GM12878 (cell line): ENCODE measurements around the gene DENND6B. TPM values are rescaled to one million over a fixed set of nuclear protein-coding genes. Genes with fewer than 3 reads are reported as not detected.
"Not testable (repeated sequence)": the region's sequence is repeated elsewhere in the genome, so short reads cannot be mapped to it uniquely, and the experiment has no call there.

Source experiments
- ATAC-seq: fragments of 200-7000 bp; cut with Tn5 transposase; 3 replicates; pipeline ENCODE4 v1.9.1; 2020; ENCODE audit warnings: mild to moderate bottlenecking, moderate library complexity
- BruUV-seq: library from RNA; stranded (reverse); fragments of 400-500 nt; replicated peaks from 2 replicates; lab custom pipeline; 2021; lab: Mats Ljungman, UMichigan
- CTCF ChIA-PET: fragments of 300-600 bp; sonication (Branson Sonifier 250); formaldehyde crosslinking; extraction: SDS; loops from one replicate; lab custom pipeline; 2021; ENCODE audit warnings: inconsistent platforms; lab: Yijun Ruan, JAX
- POLR2A ChIA-PET: fragments of 350-600 bp; formaldehyde crosslinking; extraction: SDS; loops from one replicate; lab custom pipeline; 2021; ENCODE audit warnings: inconsistent platforms; lab: Charles Lee
- RAD21 ChIA-PET: fragments of 300-600 bp; sonication (Branson Sonifier 250); formaldehyde crosslinking; loops from one replicate; lab custom pipeline; 2023; ENCODE audit warnings: antibody characterized with exemption; ENCODE audit not compliant: unreplicated experiment; lab: Charles Lee
- SMC1A ChIA-PET: fragments of 300-600 bp; sonication (Branson Sonifier 250); formaldehyde crosslinking; loops from one replicate; lab custom pipeline; 2023; ENCODE audit not compliant: unreplicated experiment, uncharacterized antibody; lab: Charles Lee
- DNase-seq: peaks from one replicate; pipeline ENCODE4 v3.0.0-alpha.2; 2011; ENCODE audit warnings: low read depth, low spot score
- FAIRE-seq: peaks from 3 replicates; lab custom pipeline; 2011; peaks lifted over from hg19 to GRCh38; lab: Jason Lieb, UNC
- H2AFZ ChIP-seq: 2 replicates; pipeline ENCODE4 v1.6.0; 2011; ENCODE audit warnings: low read depth, low read length, control low read depth; ENCODE audit not compliant: control insufficient read depth
- H3K27ac ChIP-seq: 2 replicates; pipeline ENCODE4 v1.5.1; 2011; ENCODE audit warnings: control low read depth; ENCODE audit not compliant: control insufficient read depth, insufficient read depth
- H3K27me3 ChIP-seq, 2 experiments: replicated peaks in 1 of 2; 2 replicates each; pipeline versions ENCODE4 v1.6.0 to v1.6.1; 2011; ENCODE audit warnings: low read length in 1 of 2; ENCODE audit not compliant: control insufficient read depth in 2 of 2, insufficient read depth in 2 of 2
- H3K36me3 ChIP-seq, 2 experiments: 2 replicates each; pipeline ENCODE4 v1.5.1; 2011; ENCODE audit warnings: low read length in 1 of 2; ENCODE audit not compliant: control insufficient read depth in 2 of 2, insufficient read depth in 2 of 2
- H3K4me1 ChIP-seq: 2 replicates; pipeline ENCODE4 v1.6.1; 2011; ENCODE audit warnings: mild to moderate bottlenecking, low read length, moderate library complexity, mixed read lengths; ENCODE audit not compliant: control insufficient read depth, insufficient read depth
- H3K4me2 ChIP-seq: 2 replicates; pipeline ENCODE4 v1.6.0; 2011; ENCODE audit warnings: control low read depth; ENCODE audit not compliant: control insufficient read depth, insufficient read depth
- H3K4me3 ChIP-seq: fragments of 200-600 bp; sonication (generic); 2 replicates; pipeline ENCODE4 v1.5.1; 2016
- H3K79me2 ChIP-seq: 2 replicates; pipeline ENCODE4 v1.6.0; 2011; ENCODE audit warnings: low read length; ENCODE audit not compliant: control insufficient read depth, insufficient read depth
- H3K9ac ChIP-seq: 2 replicates; pipeline ENCODE4 v1.8.0; 2011; ENCODE audit warnings: low read length, control low read depth, mixed read lengths; ENCODE audit not compliant: control insufficient read depth, insufficient read depth
- H3K9me3 ChIP-seq: replicated peaks from 3 replicates; pipeline ENCODE4 v1.5.1; 2011; ENCODE audit warnings: mild to moderate bottlenecking, low read length; ENCODE audit not compliant: control insufficient read depth, insufficient read depth
- H4K20me1 ChIP-seq: 2 replicates; pipeline ENCODE4 v1.6.0; 2011; ENCODE audit not compliant: control insufficient read depth, insufficient read depth
- POU2F2 ChIP-seq: IDR thresholded peaks from 3 replicates; pipeline ENCODE4 v1.6.1; 2011; ENCODE audit warnings: low read depth, mild to moderate bottlenecking, low read length, borderline replicate concordance
- RUNX3 ChIP-seq: IDR thresholded peaks from 2 replicates; pipeline ENCODE4 v1.6.1; 2012; ENCODE audit warnings: low read length, inconsistent platforms
- SREBF2 ChIP-seq: IDR thresholded peaks from 2 replicates; pipeline ENCODE4 v1.6.1; 2012; ENCODE audit warnings: mild to moderate bottlenecking, low read length
- TCF12 ChIP-seq: IDR thresholded peaks from 2 replicates; pipeline ENCODE4 v1.6.1; 2011; ENCODE audit warnings: low read depth, mild to moderate bottlenecking, low read length
- TCF3 ChIP-seq: IDR thresholded peaks from 2 replicates; pipeline ENCODE4 v1.6.1; 2012; ENCODE audit warnings: low read depth, mild to moderate bottlenecking, low read length, borderline replicate concordance; ENCODE audit not compliant: insufficient read depth
- WGBS: methylation state at CpG from one replicate; pipeline ENCODE4 v1.1.6; 2016; ENCODE audit warnings: low lambda C conversion rate; ENCODE audit not compliant: insufficient replicate concordance, insufficient coverage; ENCODE audit errors: missing lambda C conversion rate; 5-methylcytosine and 5-hydroxymethylcytosine counted together
- in situ Hi-C: fragments of 300-500 bp; cut with MboI; formaldehyde crosslinking; loops from 9 replicates; pipeline ENCODE4 v1.14.3; 2018; ENCODE audit warnings: mixed read lengths
- intact Hi-C: fragments of 100-400 bp; cut with micrococcal nuclease; formaldehyde crosslinking; loops from one replicate; pipeline ENCODE4 v1.14.2; 2022; ENCODE audit not compliant: unreplicated experiment
- polyA plus RNA-seq, 11 experiments: library from polyadenylated mRNA; depleted of rRNA in 4 of 11; unstranded in 6 of 11; stranded (reverse) in 5 of 11; fragments of >200 nt; fragmentation: Nextera tagmentation in 4 of 11; fragmentation: Illumina TruSeq in 1 of 11; extraction: Ambion mirVana in 4 of 11; extraction: Trizol in 1 of 11; gene quantifications; 1 replicate in 1 of 11; 2 replicates in 10 of 11; pipeline versions ENCODE4 v1.2.1 to v1.2.3, GENCODE V29; 2011 to 2016; ENCODE audit warnings: inconsistent platforms in 2 of 11, missing spikeins in 2 of 11, low read depth in 1 of 11
- total RNA-seq, 4 experiments: library from RNA; depleted of rRNA in 3 of 4; stranded (reverse); fragments of >200 nt in 3 of 4; fragmentation: Illumina TruSeq in 1 of 4; extraction: Trizol in 1 of 4; gene quantifications; 2 replicates each; pipeline versions ENCODE4 v1.2.1 to v1.2.3, GENCODE V29; 2013 to 2021

The DENND6B gene
- total and polyA plus RNA-seq, 10 of the 15 experiments (the other 5 are each of a cell fraction or from before 2014, with no cell fraction given): 0.72 to 11.3 (median 6.2) TPM

- ATAC-seq: peak; percentile 38; the same call in 2 of the 3 replicates
- SMC1A ChIA-PET, H2AFZ ChIP-seq, DNase-seq, H4K20me1 ChIP-seq, BruUV-seq, H3K79me2 ChIP-seq, H3K9me3 ChIP-seq, intact Hi-C loops, H3K9ac ChIP-seq, H3K27me3 ChIP-seq, H3K36me3 ChIP-seq, FAIRE-seq, in situ Hi-C loops: not testable (repeated sequence)
- Histone ChIP-seq H3K4me1 (peaks cover 13% of the 10 kb centered on the region), H3K4me2 (peak overlapping the region; percentile 50), H3K4me3 (peak overlapping the region; percentile 21; the same call in 1 of the 2 replicates), H3K27ac (peak overlapping the region; percentile 47; the same call in 1 of the 2 replicates)
- POLR2A ChIA-PET: interaction anchor here (0.6 to 0.7 kb wide), 3 partner anchors 214 to 238 kb away, joined by 3 to 5 read pairs (median 3); no protein-coding TSS in a partner anchor
- CTCF ChIA-PET: interaction anchor here (0.5 to 1.4 kb wide), 10 partner anchors 10 to 179 kb away, joined by 3 to 8 read pairs (median 4); no protein-coding TSS in a partner anchor
- RAD21 ChIA-PET: interaction anchor here (0.8 to 1.0 kb wide), 3 partner anchors 58 to 287 kb away, joined by 3 to 5 read pairs (median 4); partner anchors contain the start of gene HDAC10
- TF ChIP-seq TCF12 (peak; percentile 76), TCF3 (0 out of 2 replicates have a peak, but pooled peaks have one; percentile 28)
- WGBS: 0% methylated on average over 5 of the region's 5 CpGs
Observed at GRCh38 chr22:50334433-50334832, 7.6 kb upstream of the DENND6B start.

GRCh38 chr22:50329236-50329635 is 2.4 kb upstream of the DENND6B start:
- H4K20me1 ChIP-seq: no peaks in the 10 kb centered on the region
- in situ Hi-C loops: loop anchor here (5.0 kb wide), 1 partner anchor 52 kb away; no protein-coding TSS in a partner anchor
- H3K79me2 ChIP-seq: peaks cover 1% of the 10 kb centered on the region; the same call in 1 of the 2 replicates
- TF ChIP-seq RUNX3 (0 out of 2 replicates have a peak, but pooled peaks have one; percentile 14), POU2F2 (0 out of 3 replicates have a peak, but pooled peaks have one; percentile 26), SREBF2 (no peak)
- H2AFZ ChIP-seq: no peak overlapping the region
- no peaks in the 10 kb centered on the region for H3K27me3 ChIP-seq
- H3K4me2 ChIP-seq: no peak overlapping the region
- ATAC-seq: no peak
- no peaks in the 10 kb centered on the region for H3K9me3 ChIP-seq
- peaks cover 9% of the 10 kb centered on the region for H3K4me1 ChIP-seq
- DNase-seq: no peak
- WGBS: 76% methylated on average over 6 of the region's 6 CpGs
- no peak overlapping the region for H3K9ac ChIP-seq
- no peak overlapping the region for H3K4me3 ChIP-seq
- RAD21 ChIA-PET: interaction anchor here (1.5 kb wide), 1 partner anchor 53 kb away, joined by 3 read pairs; no protein-coding TSS in a partner anchor
- intact Hi-C loops: no loop called here
- BruUV-seq: no TSS peak
- SMC1A ChIA-PET: no interaction called here
- H3K27ac ChIP-seq: no peak overlapping the region
- POLR2A ChIA-PET: no interaction called here
- FAIRE-seq: no peak
- CTCF ChIA-PET: interaction anchor here (0.8 to 4.2 kb wide), 6 partner anchors 11 to 291 kb away, joined by 3 to 36 read pairs (median 10); no protein-coding TSS in a partner anchor
- no peaks in the 10 kb centered on the region for H3K36me3 ChIP-seq
